ENCODE results near the gene ILF3. TPM values are rescaled to one million over a fixed set of nuclear protein-coding genes. Genes with fewer than 3 reads are reported as not detected.

Gene ILF3
- total RNA-seq, 1 donor = 136 TPM

DNA sequence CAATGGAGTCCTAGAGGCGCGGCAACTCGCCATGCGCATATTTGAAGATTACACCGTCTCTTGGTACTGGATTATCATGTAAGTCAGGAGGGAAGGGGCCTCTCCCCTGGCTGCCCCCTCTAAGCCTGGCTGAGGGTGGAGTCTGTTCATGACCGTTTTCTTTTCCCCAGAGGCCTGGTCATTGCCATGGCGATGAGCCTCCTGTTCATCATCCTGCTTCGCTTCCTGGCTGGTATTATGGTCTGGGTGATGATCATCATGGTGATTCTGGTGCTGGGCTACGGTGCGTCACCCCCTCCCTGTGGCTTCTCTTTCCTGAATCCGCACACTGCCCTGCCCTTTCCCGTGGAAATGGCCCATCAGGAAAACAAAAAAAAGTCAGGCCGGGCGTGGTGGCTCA is 22.3 kb upstream of the ILF3 start:
- DNase-seq (ENCODE audit: low read depth) = no peak
- H3K4me3 ChIP-seq (ENCODE audit: low read depth, low read length) = no peak overlapping the region

DNA sequence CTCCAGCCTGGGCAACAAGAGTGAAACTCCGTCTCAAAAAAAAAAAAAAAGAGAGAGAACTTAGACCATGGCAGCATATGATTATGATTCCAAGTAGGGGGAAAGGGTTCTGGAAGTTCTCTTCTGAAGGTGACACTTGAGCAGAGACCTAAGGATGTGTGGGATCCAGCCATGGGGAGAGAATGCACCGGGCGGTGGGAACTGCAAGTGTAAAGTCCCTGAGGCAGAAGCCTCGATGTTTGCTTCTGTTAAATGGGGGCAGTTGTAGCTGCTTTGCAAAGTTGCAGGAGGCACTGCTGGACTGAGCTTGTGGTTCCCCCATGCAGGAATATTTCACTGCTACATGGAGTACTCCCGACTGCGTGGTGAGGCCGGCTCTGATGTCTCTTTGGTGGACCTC is 19.7 kb upstream of the ILF3 start:
- DNase-seq (ENCODE audit: low read depth) = no peak
- H3K4me3 ChIP-seq (ENCODE audit: low read depth, low read length) = no peak overlapping the region
- TF ChIP-seq, protein P1, sequence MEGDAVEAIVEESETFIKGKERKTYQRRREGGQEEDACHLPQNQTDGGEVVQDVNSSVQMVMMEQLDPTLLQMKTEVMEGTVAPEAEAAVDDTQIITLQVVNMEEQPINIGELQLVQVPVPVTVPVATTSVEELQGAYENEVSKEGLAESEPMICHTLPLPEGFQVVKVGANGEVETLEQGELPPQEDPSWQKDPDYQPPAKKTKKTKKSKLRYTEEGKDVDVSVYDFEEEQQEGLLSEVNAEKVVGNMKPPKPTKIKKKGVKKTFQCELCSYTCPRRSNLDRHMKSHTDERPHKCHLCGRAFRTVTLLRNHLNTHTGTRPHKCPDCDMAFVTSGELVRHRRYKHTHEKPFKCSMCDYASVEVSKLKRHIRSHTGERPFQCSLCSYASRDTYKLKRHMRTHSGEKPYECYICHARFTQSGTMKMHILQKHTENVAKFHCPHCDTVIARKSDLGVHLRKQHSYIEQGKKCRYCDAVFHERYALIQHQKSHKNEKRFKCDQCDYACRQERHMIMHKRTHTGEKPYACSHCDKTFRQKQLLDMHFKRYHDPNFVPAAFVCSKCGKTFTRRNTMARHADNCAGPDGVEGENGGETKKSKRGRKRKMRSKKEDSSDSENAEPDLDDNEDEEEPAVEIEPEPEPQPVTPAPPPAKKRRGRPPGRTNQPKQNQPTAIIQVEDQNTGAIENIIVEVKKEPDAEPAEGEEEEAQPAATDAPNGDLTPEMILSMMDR (IDR thresholded peaks at IDR 0.05; ENCODE audit: insufficient read depth, low read depth, low read length) = no peak

More for the DNA sequence above, 22.3 kb upstream of the ILF3 start:
- TF ChIP-seq, protein P1 (IDR thresholded peaks at IDR 0.05; ENCODE audit: insufficient read depth, low read depth, low read length) = no peak

DNA sequence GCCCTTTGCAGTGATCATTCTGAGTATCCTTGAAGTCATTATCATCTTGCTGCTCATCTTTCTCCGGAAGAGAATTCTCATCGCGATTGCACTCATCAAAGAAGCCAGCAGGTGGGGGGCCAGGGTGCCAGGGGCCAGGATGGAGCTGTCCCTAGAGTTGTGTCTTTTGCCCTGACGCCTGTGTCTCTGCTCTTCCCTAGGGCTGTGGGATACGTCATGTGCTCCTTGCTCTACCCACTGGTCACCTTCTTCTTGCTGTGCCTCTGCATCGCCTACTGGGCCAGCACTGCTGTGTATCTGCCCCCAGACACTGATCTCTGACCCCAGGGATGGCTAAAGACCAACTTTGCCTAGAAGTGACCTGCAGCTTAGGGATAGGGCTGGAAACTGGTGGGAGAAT is 19.2 kb upstream of the ILF3 start:
- no peak overlapping the region for H3K4me3 ChIP-seq (ENCODE audit: low read depth, low read length)
- TF ChIP-seq, protein P1 (IDR thresholded peaks at IDR 0.05; ENCODE audit: insufficient read depth, low read depth, low read length) = no peak
- DNase-seq (ENCODE audit: low read depth) = no peak

DNA sequence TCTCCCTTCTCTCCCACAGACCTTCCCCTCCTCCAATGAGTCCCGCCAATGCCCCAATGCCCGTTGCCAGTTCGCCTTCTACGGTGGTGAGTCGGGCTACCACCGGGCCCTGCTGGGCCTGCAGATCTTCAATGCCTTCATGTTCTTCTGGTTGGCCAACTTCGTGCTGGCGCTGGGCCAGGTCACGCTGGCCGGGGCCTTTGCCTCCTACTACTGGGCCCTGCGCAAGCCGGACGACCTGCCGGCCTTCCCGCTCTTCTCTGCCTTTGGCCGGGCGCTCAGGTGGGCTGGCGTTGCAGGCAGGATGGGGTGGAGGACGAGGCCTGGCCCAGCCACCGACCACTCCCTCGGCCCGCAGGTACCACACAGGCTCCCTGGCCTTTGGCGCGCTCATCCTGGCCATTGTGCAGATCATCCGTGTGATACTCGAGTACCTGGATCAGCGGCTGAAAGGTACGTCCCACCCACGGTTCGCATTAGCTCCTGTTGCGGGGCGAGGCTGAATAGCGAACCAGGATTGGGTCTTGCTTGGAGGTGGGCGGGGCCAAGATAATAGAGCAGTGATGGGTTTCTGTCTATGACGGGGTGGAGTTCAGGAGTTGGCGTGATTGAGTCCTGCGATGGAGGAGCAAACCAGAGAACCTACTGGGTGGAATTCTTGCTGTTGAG is 17.7 kb upstream of the ILF3 start:
- TF ChIP-seq, protein P1 (IDR thresholded peaks at IDR 0.05; ENCODE audit: insufficient read depth, low read depth, low read length) = no peak
- no peak for DNase-seq (ENCODE audit: low read depth)
- no peak overlapping the region for H3K4me3 ChIP-seq (ENCODE audit: low read depth, low read length)

DNA sequence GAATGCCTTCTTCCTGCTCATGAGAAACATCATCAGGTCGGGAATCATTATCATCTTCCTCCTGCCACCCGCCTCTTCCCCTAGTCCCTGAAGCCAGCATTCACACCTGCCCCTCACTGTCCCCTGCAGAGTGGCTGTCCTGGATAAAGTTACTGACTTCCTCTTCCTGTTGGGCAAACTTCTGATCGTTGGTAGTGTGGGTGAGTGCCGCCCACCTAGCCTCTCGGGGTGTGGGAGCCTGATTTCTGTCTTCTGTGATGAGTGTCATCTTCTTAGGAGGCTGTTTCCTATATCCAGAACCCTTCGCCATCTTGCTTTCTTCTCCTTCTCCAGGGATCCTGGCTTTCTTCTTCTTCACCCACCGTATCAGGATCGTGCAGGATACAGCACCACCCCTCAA is 16.3 kb upstream of the ILF3 start:
- TF ChIP-seq, protein P1 (IDR thresholded peaks at IDR 0.05; ENCODE audit: insufficient read depth, low read depth, low read length) = no peak
- DNase-seq (ENCODE audit: low read depth) = no peak
- H3K4me3 ChIP-seq (ENCODE audit: low read depth, low read length) = no peak overlapping the region

DNA sequence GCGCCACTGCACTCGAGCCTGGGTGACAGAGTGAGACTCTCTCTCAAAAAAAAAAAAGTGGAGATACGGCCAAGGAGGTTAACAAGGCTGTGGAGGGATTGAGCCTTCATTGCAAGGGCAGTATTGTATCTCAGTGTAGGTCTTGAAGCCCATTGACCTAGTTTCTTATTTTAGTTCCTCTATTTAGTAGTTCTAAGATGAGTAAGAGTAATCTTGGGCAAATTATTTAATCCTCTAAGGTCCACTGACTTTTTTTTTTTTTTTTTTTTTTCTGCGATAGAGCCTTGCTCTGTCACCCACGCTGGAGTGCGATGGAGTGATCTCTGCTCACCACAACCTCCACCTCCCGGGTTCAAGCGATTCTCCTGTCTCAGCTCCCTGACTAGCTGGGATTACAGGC is 14.3 kb upstream of the ILF3 start:
- no peak overlapping the region for H3K4me3 ChIP-seq (ENCODE audit: low read depth, low read length)
- DNase-seq (ENCODE audit: low read depth) = no peak
- TF ChIP-seq, protein P1 (IDR thresholded peaks at IDR 0.05; ENCODE audit: insufficient read depth, low read depth, low read length) = no peak

DNA sequence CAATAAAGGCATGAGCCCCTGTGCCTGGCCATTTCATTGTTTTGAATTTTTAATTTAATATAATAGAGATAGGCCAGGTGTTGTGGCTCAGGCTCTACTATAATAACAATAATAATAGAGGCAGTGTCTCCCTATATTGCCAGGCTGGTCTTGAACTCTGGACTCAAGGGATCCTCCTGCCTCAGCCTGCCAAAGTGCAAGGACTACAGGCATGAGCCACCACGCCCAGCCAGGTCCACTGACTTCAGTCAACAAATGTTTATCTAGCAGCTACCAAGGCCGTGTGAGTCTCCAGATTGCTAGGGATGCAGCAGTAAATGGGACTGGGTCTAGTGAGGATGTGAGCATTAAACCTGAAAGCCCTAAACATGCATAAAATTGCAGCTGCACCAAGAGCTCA is 13.8 kb upstream of the ILF3 start:
- TF ChIP-seq, protein P1 (IDR thresholded peaks at IDR 0.05; ENCODE audit: insufficient read depth, low read depth, low read length) = no peak
- H3K4me3 ChIP-seq (ENCODE audit: low read depth, low read length) = no peak overlapping the region
- DNase-seq (ENCODE audit: low read depth) = no peak
